Tibial nerve (tissue), 4 donors: ENCODE results near the gene EVA1B.

Experiments
- EP300 ChIP-seq, 2 donors: sonication (generic); formaldehyde crosslinking; IDR thresholded peaks; one replicate each; pipeline ENCODE4 v1.6.1; 2017; ENCODE audit warnings: antibody characterized with exemption in 2 of 2, mild to moderate bottlenecking in 1 of 2
- POLR2A ChIP-seq, 2 donors: fragments of 450-650 bp; IDR thresholded peaks; one replicate each; pipeline ENCODE4 v1.6.1; 2017; ENCODE audit warnings: antibody characterized with exemption in 2 of 2, mild to moderate bottlenecking in 2 of 2, moderate library complexity in 2 of 2
- TF ChIP-seq, protein P1 (sequence below), 5 experiments: fragments of 200-600 bp in 3 of 5; fragments of 450-650 bp in 2 of 5; sonication (generic) in 3 of 5; IDR thresholded peaks; one replicate each; pipeline ENCODE4 v1.5.1; 2016 to 2019; ENCODE audit warnings: antibody characterized with exemption in 5 of 5, mild to moderate bottlenecking in 3 of 5, moderate library complexity in 2 of 5

DNA sequence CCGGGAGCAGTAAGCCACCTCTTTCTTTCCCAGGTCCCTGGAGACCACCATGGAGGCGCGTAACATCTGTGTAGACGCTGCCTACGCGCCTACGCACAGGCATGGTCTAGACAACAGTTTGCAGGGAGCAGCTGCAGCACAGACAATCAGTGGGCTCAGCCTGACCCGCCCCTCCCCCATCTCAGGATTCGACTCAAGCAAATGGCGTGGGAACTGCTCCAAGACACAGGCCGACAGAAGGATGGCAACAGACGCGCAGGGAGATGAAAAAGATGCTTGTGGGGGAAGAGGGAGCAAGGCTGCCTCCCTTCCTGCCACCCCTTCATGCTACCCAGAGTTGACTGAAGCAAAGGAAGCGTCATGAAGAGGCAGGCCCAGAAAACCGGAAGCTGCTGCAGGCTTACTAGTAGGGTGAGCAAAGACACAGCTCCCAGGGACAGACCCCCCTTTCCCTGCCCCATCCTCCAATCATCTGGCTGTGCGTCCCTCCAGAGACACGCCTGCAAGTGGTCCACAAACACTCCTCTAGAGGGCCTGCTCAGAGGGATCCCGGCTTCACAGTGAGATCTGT lies 42.7 kb upstream of the EVA1B start:
- TF ChIP-seq, protein P1, sequence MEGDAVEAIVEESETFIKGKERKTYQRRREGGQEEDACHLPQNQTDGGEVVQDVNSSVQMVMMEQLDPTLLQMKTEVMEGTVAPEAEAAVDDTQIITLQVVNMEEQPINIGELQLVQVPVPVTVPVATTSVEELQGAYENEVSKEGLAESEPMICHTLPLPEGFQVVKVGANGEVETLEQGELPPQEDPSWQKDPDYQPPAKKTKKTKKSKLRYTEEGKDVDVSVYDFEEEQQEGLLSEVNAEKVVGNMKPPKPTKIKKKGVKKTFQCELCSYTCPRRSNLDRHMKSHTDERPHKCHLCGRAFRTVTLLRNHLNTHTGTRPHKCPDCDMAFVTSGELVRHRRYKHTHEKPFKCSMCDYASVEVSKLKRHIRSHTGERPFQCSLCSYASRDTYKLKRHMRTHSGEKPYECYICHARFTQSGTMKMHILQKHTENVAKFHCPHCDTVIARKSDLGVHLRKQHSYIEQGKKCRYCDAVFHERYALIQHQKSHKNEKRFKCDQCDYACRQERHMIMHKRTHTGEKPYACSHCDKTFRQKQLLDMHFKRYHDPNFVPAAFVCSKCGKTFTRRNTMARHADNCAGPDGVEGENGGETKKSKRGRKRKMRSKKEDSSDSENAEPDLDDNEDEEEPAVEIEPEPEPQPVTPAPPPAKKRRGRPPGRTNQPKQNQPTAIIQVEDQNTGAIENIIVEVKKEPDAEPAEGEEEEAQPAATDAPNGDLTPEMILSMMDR (IDR thresholded peaks at IDR 0.05): no peak
- TF ChIP-seq POLR2A (IDR thresholded peaks at IDR 0.05) (no peak), EP300 (IDR thresholded peaks at IDR 0.05) (no peak)
